CD4-positive, alpha-beta T cell treated with Interleukin-1 beta for 1 hour (primary cell): ENCODE data around the gene NBEA.
"Not testable (repeated sequence)": the region's sequence is repeated elsewhere in the genome, so short reads cannot be mapped to it uniquely, and the experiment has no call there.

ENCODE experiments used
- DNase-seq, 2 donors: peaks; one replicate each; pipeline ENCODE4 v3.0.0-alpha.2; 2020 to 2022

The NBEA gene

GRCh38 chr13:34967851-34968562 lies 25.9 kb downstream of the NBEA start:
- DNase-seq = no peak

DNA sequence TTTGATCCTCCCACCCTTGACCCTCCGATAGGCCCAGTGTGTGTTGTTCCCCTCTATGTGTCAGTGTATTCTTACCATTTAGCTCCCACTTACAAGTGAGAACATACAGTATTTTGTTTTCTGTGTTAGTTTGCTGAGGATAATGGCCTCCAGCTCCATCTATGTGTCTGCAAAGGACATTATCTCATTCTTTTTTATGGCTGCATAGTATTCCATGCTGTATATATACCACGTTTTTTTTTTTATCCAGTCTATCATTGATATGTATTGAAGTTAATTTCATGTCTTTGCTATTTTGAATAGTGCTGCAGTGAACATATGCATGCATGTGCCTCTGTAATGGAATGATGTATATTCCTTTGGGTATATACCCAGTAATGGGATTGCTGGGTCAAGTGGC lies 27.5 kb downstream of the NBEA start:
- not testable (repeated sequence) for DNase-seq

DNA sequence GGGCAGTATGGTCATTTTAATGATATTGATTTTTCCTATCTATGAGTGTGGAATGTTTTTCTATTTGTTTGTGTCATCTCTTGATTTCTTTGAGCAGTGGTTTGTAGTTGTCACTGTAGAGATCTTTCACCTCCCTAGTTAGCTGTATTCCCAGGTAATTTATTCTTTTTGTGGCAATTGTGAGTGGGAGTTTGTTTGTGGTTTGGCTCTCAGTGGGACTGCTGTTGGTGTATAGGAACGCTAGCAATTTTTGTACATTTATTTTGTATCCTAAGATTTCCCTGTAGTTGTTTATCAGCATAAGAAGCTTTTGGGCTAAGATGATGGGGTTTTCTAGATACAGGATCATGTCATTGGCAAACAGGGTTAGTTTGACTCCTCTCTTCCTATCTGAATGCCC lies 28.9 kb downstream of the NBEA start:
- DNase-seq = no peak

DNA sequence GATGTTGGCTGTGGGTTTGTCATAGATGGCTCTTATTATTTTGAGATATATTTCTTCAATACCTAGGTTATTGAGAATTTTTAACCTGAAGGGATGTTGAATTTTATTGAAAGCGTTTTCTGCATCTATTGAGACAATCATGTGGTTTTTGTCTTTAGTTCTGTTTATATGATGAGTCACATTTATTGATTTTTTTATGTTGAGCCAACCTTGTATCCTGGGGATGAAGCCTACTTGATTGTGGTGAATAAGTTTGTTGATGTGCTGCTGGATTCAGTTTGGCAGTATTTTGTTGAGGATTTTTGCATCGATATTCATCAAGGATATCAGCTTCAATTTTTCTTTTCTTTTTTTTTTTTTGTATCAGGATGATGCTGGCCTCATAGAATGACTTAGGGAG lies 29.4 kb downstream of the NBEA start:
- DNase-seq = no peak

DNA sequence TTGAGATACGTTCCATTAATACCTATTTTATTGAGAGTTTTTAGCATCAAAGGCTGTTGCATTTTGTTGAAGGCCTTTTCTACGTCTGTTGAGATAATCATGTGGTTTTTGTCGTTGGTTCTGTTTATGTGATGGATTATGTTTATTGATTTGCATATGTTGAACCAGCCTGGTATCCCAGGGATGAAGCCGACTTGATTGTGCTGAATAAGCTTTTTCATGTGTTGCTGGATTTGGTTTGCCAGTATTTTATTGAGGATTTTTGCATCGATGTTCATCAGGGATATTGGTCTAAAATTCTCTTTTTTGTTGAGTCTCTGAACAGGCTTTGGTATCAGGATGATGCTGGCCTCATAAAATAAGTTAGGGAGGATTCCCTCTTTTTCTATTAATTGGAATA lies 43.1 kb downstream of the NBEA start:
- not testable (repeated sequence) for DNase-seq

- DNase-seq = no peak
Measured at GRCh38 chr13:34988330-34988791, 46.3 kb downstream of the NBEA start.

DNA sequence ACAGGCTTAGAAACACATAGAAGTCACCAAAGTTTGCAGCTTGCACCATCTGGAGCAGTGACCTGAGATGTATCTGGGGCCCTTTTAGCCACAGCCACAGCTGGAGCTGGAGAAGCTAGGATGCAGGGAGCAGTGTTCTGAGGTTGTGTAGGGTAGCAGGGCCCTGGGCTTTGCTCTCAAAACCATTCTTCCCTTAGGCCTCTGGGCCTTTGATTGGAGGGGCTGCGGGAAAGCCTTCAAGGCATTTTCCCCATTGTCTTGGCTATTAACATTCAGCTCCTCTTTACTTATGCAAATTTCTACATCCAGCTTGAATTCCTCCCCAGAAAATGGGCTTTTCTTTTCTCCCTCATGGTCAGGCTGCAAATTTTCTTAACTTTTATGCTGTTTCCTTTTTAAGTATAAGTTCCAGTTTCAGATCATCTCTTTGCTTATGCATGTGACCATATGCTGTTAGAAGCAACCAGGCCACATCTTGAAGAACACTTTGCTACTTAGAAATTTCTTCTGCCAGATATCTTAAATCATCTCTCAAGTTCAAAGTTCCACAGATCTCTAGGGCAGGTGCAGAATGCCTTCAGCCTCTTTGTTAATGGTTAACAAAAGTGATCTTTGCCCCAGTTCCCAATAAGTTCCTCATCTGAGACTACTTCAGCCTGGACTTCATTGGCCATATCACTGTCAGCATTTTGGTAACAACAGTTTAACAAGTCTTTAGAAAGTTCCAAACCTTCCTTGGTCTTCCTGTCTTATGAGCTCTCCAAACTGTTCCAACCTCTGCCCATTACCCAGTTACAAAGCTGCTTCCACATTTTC lies 48.5 kb downstream of the NBEA start:
- no peak for DNase-seq

DNA sequence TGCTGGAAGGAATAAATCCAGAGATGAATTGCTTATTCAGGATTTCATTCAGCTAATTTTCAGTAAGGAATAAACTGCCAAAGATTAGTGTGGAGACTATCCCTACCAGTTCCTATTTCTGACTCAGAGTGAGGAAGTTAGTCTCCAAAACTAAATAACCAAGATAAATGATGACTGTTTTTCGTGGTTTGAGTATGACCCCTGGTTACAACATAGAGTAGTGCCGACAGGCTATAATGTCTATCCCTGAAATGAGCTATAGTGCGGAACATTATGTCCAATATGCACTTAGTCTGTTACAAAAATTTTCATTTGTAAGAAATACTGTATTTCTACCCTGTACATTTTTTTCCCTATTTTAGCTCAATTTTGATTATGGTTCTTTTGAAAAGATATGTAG lies 51.4 kb downstream of the NBEA start:
- no peak for DNase-seq

GRCh38 chr13:35003734-35004133 lies 61.7 kb downstream of the NBEA start:
- not testable (repeated sequence) for DNase-seq

DNA sequence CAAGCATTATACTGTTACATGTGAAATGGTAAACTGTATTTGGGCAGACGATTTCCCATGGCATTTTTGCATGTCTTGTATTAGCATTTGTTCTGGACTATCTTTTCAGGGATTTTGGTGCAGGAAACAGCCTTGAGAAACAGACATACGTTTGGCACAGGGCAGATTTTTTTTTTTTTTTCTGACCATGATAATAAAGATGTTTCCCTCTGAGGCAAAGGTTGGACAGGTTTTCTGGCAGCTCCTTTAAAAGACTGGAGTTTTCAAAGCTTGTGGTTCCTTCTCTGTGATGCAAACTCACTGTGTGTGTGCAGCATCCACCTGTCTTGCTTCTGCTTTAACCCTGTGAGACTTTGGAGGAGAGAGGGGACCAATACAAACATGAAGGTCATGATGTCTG lies 63.0 kb downstream of the NBEA start:
- no peak for DNase-seq

DNA sequence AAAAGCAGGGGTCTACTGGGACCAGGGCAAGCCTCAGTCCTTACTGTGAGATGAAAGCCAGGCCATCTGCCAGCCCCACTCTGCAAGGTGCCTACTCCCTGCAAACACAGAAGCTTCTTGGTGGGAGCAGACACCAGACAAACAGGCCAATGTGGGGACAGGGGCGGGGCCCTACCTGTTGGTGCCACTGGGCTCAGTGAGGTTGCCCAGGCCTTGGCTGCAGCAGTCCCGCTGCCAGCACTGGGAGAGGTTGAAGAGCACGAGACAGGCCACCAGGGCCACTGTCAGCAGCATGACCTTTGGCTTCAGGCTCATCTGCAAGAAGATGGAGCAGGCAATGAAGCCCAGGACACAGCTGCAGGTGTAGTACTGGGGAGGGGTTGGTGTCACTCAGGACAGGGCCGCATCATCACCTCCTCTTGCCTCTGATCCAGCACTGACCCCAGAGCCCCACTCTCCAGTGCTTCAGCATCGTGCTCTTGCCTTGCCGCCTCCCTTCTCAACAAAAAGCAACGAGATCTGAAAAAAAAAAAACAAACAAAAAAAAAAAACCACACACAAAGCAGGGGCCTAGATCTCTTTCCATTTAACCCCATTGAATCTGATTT lies 72.6 kb downstream of the NBEA start:
- no peak for DNase-seq

DNA sequence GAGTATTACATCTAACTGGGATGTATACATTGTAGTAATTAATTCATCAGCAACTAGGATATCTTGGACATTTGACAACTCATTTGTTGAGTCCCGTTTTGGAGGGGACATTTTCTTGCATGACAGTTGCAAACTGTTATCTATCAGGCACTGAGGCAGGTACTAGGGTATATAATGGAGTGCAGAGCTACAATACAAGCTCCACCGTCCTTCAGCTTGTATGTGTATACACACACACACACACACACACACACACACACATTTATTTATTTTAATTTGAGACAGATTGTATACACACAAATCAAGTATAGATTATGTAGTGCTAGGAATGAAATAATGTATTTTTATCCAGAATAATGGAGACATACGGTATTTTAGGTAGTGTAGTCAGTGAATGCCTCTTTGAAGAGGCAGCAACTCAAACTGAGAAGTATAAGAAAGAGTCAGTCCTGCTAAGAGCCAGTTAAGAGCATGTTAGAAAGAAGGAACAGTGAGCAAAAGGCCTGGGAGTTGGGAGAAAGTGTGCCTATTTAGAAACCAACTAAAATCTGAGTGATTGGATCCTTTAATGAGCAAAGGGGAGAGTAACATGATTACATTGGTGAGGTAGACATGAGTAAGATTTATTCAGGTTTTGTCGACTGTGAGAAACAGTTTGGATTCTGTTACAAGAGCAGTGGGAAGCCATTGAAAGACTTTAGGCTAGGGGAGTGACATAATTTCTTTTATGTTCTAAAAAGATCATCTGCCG lies 74.5 kb downstream of the NBEA start:
- no peak for DNase-seq

- no peak for DNase-seq
Measured at GRCh38 chr13:35025314-35025713, 83.2 kb downstream of the NBEA start.

GRCh38 chr13:35028338-35028867 lies 86.3 kb downstream of the NBEA start:
- no peak for DNase-seq

GRCh38 chr13:35039012-35039411 lies 96.9 kb downstream of the NBEA start:
- DNase-seq = no peak

DNA sequence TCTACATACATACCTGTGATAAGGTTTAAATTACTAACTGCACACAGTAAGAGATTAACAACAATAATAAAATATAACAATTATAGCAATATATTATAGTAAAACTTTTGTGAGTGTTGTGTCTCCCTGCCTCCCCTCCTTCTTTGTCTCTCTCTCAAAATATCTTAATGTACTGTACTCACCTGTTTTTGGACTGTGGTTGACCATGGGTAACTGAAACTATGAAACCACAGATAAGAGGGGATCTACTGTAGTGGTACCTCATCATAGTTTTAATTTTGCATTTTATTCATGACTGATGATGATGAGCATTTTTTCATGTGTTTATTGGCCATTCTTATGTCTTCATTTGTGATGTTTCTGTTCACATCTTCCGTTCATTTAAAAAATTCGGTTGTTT lies 104.5 kb downstream of the NBEA start:
- no peak for DNase-seq

- no peak for DNase-seq
Measured at GRCh38 chr13:35055705-35056104, 113.6 kb downstream of the NBEA start.

- no peak for DNase-seq
Measured at GRCh38 chr13:35057858-35058257, 115.8 kb downstream of the NBEA start.

DNA sequence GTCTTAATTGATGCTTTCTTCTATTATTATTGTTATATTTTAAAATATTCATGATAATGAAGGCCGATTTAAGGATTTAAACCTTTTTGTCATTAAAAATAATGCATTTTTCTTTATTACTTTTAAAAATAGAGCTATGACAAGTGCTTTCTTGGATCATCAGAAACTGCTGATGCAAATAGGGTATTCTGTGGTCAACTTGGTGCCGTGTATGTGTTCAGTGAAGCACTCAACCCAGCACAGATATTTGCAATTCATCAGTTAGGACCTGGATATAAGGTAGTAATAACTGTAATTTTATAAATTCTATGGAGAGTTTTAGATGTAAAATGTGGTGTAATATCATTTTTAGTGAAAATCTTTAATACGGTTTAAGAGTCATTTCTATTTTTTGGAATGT lies 116.5 kb downstream of the NBEA start:
- not testable (repeated sequence) for DNase-seq

DNA sequence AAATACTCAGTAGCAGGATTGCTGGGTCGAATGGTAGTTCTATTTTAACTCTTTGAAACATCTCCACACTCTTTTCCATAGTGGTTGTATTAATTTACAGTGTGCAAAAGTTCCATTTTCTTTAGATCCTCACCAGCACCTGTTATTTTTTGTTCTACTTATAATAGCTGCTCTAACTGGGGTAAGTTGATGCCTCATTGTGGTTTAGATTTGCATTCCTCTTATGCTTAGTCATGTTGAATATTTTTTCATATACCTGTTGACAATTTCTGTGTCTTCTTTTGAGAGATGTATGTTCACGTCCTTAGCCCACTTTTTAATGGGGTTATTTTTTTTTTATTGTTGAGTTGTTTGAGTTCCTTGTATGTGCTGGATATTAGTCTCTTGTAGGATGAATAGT lies 144.6 kb downstream of the NBEA start:
- no peak for DNase-seq

DNA sequence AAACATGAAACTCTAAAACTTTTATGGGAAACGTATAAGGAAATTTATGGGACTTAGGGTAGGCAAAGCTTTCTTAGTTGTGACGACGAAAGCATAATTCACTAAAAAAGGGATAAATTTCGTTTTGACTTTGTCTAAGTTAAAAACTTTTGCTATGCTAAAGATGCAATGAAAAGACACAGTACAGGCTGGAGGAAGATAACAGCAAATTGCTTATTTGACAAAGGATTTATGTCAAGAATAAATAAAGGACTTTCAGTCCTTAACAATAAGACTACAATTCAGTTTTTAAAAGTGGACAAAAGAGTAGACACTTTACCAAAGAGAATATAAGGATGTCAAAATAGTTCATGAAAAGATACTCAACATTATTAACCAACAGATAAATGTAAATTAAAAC lies 150.2 kb downstream of the NBEA start:
- DNase-seq = no peak

GRCh38 chr13:35092751-35093150 lies 150.7 kb downstream of the NBEA start:
- DNase-seq = no peak

DNA sequence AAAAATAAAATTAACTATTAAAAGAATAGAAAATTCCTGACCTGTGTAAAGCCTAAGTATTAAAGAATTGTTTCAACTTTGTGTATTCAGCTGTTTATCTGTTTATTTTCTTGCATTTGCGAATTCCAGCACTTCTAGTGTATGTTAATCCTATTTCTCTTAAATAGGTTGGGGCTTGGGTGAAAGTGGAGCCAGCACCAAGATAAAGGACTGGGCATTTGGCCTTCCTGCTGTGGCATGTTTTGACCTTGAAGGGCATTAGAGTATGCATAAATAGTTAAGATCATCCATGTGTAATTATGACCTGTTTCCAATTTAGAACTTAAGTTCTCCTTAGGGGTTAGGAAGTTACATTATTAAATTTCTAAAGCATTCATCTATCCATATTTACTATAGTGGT lies 151.3 kb downstream of the NBEA start:
- DNase-seq = no peak
